GM23248 (cell line): ENCODE measurements around the gene RELN. TPM values are rescaled to one million over a fixed set of nuclear protein-coding genes. Genes with fewer than 3 reads are reported as not detected.

ENCODE experiments used
- DNase-seq: peaks from one replicate; pipeline ENCODE4 v3.0.0-alpha.2; 2015
- H2AFZ ChIP-seq: fragments of 200-600 bp; sonication (generic); 2 replicates; pipeline ENCODE4 v1.6.1; 2016; ENCODE audit warnings: antibody characterized with exemption
- H3F3A ChIP-seq: fragments of 200-600 bp; sonication (generic); 2 replicates; pipeline ENCODE4 v1.6.1; 2016; ENCODE audit warnings: mild to moderate bottlenecking, antibody characterized with exemption, mixed run types; ENCODE audit not compliant: insufficient read depth
- H3K27ac ChIP-seq: fragments of 200-600 bp; sonication (generic); 2 replicates; pipeline ENCODE4 v1.5.1; 2016; ENCODE audit warnings: mild to moderate bottlenecking
- H3K27me3 ChIP-seq: fragments of 200-600 bp; sonication (generic); replicated peaks from 2 replicates; pipeline ENCODE4 v1.6.1; 2016; ENCODE audit warnings: mild to moderate bottlenecking; ENCODE audit not compliant: insufficient read depth
- H3K36me3 ChIP-seq: fragments of 200-600 bp; sonication (generic); 2 replicates; pipeline ENCODE4 v1.6.1; 2016; ENCODE audit warnings: low read depth, mild to moderate bottlenecking
- H3K4me1 ChIP-seq: fragments of 200-600 bp; sonication (generic); 2 replicates; pipeline ENCODE4 v1.6.1; 2016; ENCODE audit warnings: mild to moderate bottlenecking; ENCODE audit not compliant: insufficient read depth
- H3K4me2 ChIP-seq: fragments of 200-600 bp; sonication (generic); one replicate; pipeline ENCODE4 v1.6.1; 2016; ENCODE audit warnings: mild to moderate bottlenecking; ENCODE audit not compliant: unreplicated experiment
- H3K4me3 ChIP-seq: fragments of 200-600 bp; sonication (generic); 2 replicates; pipeline ENCODE4 v1.5.1; 2016; ENCODE audit warnings: mild to moderate bottlenecking
- H3K79me2 ChIP-seq: fragments of 200-600 bp; sonication (generic); 2 replicates; pipeline ENCODE4 v1.6.1; 2016; ENCODE audit warnings: mild to moderate bottlenecking; ENCODE audit not compliant: insufficient read depth
- H3K9ac ChIP-seq: fragments of 200-600 bp; sonication (generic); 2 replicates; pipeline ENCODE4 v1.6.1; 2016; ENCODE audit warnings: mild to moderate bottlenecking
- H3K9me2 ChIP-seq: fragments of 200-600 bp; sonication (generic); 2 replicates; pipeline ENCODE4 v1.6.1; 2016; ENCODE audit warnings: mixed run types, mild to moderate bottlenecking, moderate library complexity; ENCODE audit not compliant: insufficient read depth
- H3K9me3 ChIP-seq: fragments of 200-600 bp; sonication (generic); one replicate; pipeline ENCODE4 v1.6.1; 2017; ENCODE audit warnings: low read depth
- H4K20me1 ChIP-seq: fragments of 200-600 bp; sonication (generic); 2 replicates; pipeline ENCODE4 v1.6.0; 2016; ENCODE audit not compliant: insufficient read depth
- EZH2 ChIP-seq: fragments of 200-600 bp; sonication (generic); IDR thresholded peaks from 2 replicates; pipeline ENCODE4 v1.6.1; 2018; ENCODE audit warnings: antibody characterized with exemption, mild to moderate bottlenecking; ENCODE audit not compliant: insufficient read depth, poor library complexity, severe bottlenecking
- EZH2phosphoT487 ChIP-seq: fragments of 200-600 bp; sonication (generic); IDR thresholded peaks from 2 replicates; pipeline ENCODE4 v1.6.1; 2018; ENCODE audit warnings: antibody characterized with exemption, moderate library complexity, mild to moderate bottlenecking, low read depth; ENCODE audit not compliant: insufficient read depth
- WGBS, 2 experiments: methylation state at CpG; one replicate each; pipeline ENCODE4 v1.1.6; 2015 to 2017; ENCODE audit warnings: low lambda C conversion rate in 2 of 2, low coverage in 1 of 2; ENCODE audit errors: missing lambda C conversion rate in 2 of 2; 5-methylcytosine and 5-hydroxymethylcytosine counted together
- in situ Hi-C: fragments of 300-500 bp; cut with MboI; formaldehyde crosslinking; loops from 2 replicates; pipeline ENCODE4 v1.15.0; 2020
- polyA plus RNA-seq: library from polyadenylated mRNA; unstranded; fragments of >200 nt; fragmentation: Nextera tagmentation; extraction: Ambion mirVana; gene quantifications from 2 replicates; pipeline ENCODE4 v1.2.1, GENCODE V29; 2016
- total RNA-seq: library from RNA; depleted of rRNA; stranded (reverse); fragments of >200 nt; shearing (Covaris generic); gene quantifications from 2 replicates; pipeline ENCODE4 v1.2.3, GENCODE V29; 2014

RELN gene
- total and polyA plus RNA-seq, 2 experiments from 2014 or later, result 0.76 to 0.97 TPM

DNA sequence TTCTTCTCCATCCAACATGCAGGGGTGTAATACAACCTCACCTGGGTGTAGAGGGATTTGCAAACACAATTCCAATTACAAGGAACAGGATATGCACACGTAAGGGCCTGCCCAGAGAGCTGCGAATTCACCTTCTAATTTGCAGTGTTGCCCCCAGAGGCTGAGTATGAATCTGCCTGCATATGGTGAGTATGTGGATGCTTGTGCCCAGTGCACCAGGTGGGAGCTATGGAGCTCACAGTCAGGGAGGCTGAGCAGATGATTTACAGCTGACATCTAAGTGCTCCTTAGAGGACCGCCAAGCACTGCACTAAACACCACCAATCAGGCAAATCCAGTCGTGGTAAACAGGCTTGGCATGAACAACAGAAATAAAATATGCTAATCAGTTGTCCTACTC is 132.0 kb downstream of the RELN start:
- no peak for DNase-seq
- TF ChIP-seq EZH2phosphoT487 (no peak), EZH2 (no peak)
- in situ Hi-C loops, result no loop called here

DNA sequence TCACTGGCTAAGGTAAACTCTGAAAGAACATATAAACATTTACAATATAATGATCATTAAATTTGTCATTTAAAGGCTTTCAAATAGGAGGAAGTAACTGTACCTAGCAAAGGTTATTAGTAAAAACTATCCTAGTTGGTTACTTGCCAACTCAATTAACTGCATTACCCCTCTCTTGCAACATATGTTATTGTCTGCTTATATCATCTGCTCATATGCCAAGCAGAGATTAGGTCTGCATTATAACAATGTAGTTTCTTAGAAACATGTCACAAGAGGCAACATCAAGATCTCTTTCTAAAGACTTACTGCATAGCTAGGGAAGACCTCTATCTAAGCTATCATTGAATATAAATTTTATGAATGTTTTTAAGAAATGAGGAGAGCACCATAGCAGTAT is 132.5 kb downstream of the RELN start:
- Histone ChIP-seq H3K4me3 (no peak overlapping the region), H3K9me3 (no peaks in the 10 kb centered on the region), H3K27ac (no peak overlapping the region), H3K4me1 (no peaks in the 10 kb centered on the region), H3F3A (no peaks in the 10 kb centered on the region), H3K9me2 (no peaks in the 10 kb centered on the region), H2AFZ (no peak overlapping the region), H3K4me2 (no peak overlapping the region), H3K27me3 (no peaks in the 10 kb centered on the region; the same call in 1 of the 2 replicates), H3K9ac (no peak overlapping the region), H3K36me3 (no peaks in the 10 kb centered on the region), H4K20me1 (no peaks in the 10 kb centered on the region), H3K79me2 (no peaks in the 10 kb centered on the region)
- TF ChIP-seq EZH2phosphoT487 (no peak), EZH2 (no peak)
- in situ Hi-C loops, result no loop called here
- DNase-seq, result no peak

More for the DNA sequence above, 132.0 kb downstream of the RELN start:
- no peaks in the 10 kb centered on the region for H3K9me2 ChIP-seq
- no peak overlapping the region for H3K4me2 ChIP-seq
- no peak overlapping the region for H3K4me3 ChIP-seq
- no peaks in the 10 kb centered on the region for H3K36me3 ChIP-seq
- H3K27me3 ChIP-seq, result no peaks in the 10 kb centered on the region; the same call in 1 of the 2 replicates
- no peaks in the 10 kb centered on the region for H3K9me3 ChIP-seq
- H3F3A ChIP-seq, result no peaks in the 10 kb centered on the region
- no peak overlapping the region for H3K9ac ChIP-seq
- no peaks in the 10 kb centered on the region for H3K79me2 ChIP-seq
- WGBS, 2 experiments, result 37 to 46% methylated on average over 4 of the region's 4 CpGs
- no peak overlapping the region for H2AFZ ChIP-seq
- no peak overlapping the region for H3K27ac ChIP-seq
- no peaks in the 10 kb centered on the region for H3K4me1 ChIP-seq
- no peaks in the 10 kb centered on the region for H4K20me1 ChIP-seq

DNA sequence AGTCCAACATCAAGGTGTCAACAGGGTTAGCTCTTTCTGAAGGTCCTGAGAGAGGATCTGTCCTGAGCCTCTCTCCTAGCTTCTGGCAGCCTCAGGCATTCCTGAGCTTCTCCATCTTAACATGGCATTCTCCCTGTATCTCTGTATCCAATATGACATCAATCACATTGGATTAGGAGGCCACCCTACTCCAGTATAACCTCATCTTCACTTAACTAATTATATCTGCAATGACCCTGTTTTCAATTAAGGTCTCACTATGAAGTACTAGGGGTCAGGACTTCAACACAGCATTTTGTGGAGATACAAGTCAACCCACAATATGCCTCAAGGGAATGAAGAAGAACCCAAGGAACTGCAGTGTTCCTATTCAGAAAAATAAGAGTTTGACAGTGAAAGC is 133.8 kb downstream of the RELN start:
- no peaks in the 10 kb centered on the region for H3K9me3 ChIP-seq
- H3K4me2 ChIP-seq, result no peak overlapping the region
- H2AFZ ChIP-seq, result no peak overlapping the region
- H3K79me2 ChIP-seq, result no peaks in the 10 kb centered on the region
- no peaks in the 10 kb centered on the region for H3K9me2 ChIP-seq
- H3K4me3 ChIP-seq, result no peak overlapping the region
- H3K4me1 ChIP-seq, result no peaks in the 10 kb centered on the region
- no peaks in the 10 kb centered on the region for H4K20me1 ChIP-seq
- H3K36me3 ChIP-seq, result no peaks in the 10 kb centered on the region
- no peaks in the 10 kb centered on the region for H3F3A ChIP-seq
- H3K27me3 ChIP-seq, result no peaks in the 10 kb centered on the region
- TF ChIP-seq EZH2 (no peak), EZH2phosphoT487 (no peak)
- H3K27ac ChIP-seq, result no peak overlapping the region
- DNase-seq, result no peak
- no peak overlapping the region for H3K9ac ChIP-seq
- in situ Hi-C loops, result no loop called here

DNA sequence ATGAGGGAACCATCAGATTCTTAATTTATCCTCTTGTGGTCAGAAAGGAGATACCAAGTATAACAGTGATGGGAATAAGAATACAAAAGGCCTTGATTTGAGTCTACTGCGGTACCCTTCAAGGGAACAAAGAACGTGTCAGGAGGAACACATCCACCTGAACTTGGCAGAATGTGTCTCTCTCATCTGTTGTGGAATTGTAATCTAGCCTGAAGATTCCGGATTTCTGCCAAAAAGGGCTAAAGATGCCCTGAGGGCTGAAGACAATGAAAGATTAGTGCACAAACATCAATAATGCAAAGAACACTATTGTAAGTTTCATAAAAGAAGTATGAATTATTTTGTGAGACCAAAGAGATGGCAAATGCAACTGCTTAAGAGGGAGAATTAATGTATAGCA is 134.8 kb downstream of the RELN start:
- WGBS, 2 experiments, result 45 to 51% methylated on average over 3 of the region's 3 CpGs
- Histone ChIP-seq H3K79me2 (no peaks in the 10 kb centered on the region), H3K36me3 (no peaks in the 10 kb centered on the region), H3K27ac (no peak overlapping the region), H3K4me3 (no peak overlapping the region), H3K4me1 (no peaks in the 10 kb centered on the region), H3K9me3 (no peaks in the 10 kb centered on the region), H4K20me1 (no peaks in the 10 kb centered on the region), H3K27me3 (no peaks in the 10 kb centered on the region), H3K9ac (no peak overlapping the region), H3F3A (no peaks in the 10 kb centered on the region), H3K9me2 (no peaks in the 10 kb centered on the region), H2AFZ (no peak overlapping the region), H3K4me2 (no peak overlapping the region)
- TF ChIP-seq EZH2 (no peak), EZH2phosphoT487 (no peak)
- no peak for DNase-seq
- in situ Hi-C loops, result no loop called here

DNA sequence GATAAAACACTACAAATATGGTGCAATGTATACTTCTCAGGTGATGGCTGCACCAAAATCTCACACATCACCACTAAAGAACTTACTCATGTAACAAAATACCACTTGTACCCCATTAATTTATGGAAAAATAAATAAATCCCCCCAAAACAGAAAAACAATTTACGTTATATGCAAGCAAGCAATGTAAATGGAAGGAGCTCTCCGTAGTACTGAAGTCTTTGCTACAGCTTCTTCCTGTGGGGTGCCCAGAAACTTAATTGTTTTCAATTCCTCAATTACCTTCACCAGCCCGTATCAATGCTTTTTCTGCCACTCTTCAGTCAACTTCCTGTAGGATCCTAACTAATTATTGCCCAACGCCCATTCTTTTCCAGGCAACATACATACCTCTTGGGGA is 138.1 kb downstream of the RELN start:
- WGBS, 2 experiments, result 34 to 37% methylated on average over 4 of the region's 4 CpGs
- Histone ChIP-seq H2AFZ (no peak overlapping the region), H3K9me2 (no peaks in the 10 kb centered on the region), H4K20me1 (no peaks in the 10 kb centered on the region), H3K27ac (no peak overlapping the region), H3K9ac (no peak overlapping the region), H3K36me3 (no peaks in the 10 kb centered on the region), H3K9me3 (no peaks in the 10 kb centered on the region), H3F3A (no peaks in the 10 kb centered on the region), H3K4me3 (no peak overlapping the region), H3K4me1 (no peaks in the 10 kb centered on the region), H3K4me2 (no peak overlapping the region), H3K79me2 (no peaks in the 10 kb centered on the region), H3K27me3 (no peaks in the 10 kb centered on the region)
- in situ Hi-C loops, result no loop called here
- TF ChIP-seq EZH2phosphoT487 (no peak), EZH2 (no peak)
- DNase-seq, result peak; percentile 61
